ENCODE results near the gene CYP20A1.

- TF ChIP-seq, protein P1, sequence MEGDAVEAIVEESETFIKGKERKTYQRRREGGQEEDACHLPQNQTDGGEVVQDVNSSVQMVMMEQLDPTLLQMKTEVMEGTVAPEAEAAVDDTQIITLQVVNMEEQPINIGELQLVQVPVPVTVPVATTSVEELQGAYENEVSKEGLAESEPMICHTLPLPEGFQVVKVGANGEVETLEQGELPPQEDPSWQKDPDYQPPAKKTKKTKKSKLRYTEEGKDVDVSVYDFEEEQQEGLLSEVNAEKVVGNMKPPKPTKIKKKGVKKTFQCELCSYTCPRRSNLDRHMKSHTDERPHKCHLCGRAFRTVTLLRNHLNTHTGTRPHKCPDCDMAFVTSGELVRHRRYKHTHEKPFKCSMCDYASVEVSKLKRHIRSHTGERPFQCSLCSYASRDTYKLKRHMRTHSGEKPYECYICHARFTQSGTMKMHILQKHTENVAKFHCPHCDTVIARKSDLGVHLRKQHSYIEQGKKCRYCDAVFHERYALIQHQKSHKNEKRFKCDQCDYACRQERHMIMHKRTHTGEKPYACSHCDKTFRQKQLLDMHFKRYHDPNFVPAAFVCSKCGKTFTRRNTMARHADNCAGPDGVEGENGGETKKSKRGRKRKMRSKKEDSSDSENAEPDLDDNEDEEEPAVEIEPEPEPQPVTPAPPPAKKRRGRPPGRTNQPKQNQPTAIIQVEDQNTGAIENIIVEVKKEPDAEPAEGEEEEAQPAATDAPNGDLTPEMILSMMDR (conservative IDR thresholded peaks at IDR 0.05) = no peak
- no peak for TF ChIP-seq ZFX (IDR thresholded peaks at IDR 0.05)
These were observed 38.0 kb upstream of the CYP20A1 start for GRCh38 chr2:203200866-203201265.
